ENCODE data around the gene UBLCP1. TPM values are rescaled to one million over a fixed set of nuclear protein-coding genes. Genes with fewer than 3 reads are reported as not detected.
"Not testable (repeated sequence)": the region's sequence is repeated elsewhere in the genome, so short reads cannot be mapped to it uniquely, and the experiment has no call there.

The UBLCP1 gene
- total RNA-seq, 2 donors from 2014 or later: 15.6 to 18.8 TPM

DNA sequence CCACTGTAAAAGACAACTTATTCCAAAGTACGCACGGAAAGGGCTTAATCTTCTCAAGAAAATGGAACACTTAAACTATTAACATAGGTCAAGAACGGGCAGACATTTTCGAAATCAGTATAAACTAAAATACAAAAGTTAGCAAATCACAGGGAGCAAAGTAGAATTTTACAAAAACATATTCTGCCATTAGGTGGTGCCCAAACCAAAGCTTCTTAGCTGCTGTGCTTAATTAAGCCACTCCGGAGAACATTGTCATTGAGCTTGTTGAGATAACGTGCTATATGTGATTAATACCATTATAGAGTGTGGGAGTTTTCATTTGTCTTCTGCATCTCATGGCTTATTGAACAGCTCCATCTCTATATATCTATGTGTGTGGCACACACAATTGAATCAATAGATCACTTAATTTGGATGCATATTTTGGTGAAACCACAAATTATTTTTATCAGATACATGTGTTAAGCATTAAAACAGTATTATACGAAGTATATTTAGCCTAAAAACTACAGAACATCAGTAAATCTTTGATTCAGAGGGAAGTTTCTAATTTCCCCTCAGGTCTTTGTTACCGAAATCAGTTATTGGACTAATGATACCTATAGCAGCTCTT lies 23.4 kb downstream of the UBLCP1 start:
- Histone ChIP-seq H3K4me3 (no peak overlapping the region), H3K27ac (no peak overlapping the region), H3K4me1 (ENCODE audit: control insufficient read depth in 1 of 2, low read depth in 2 of 2) (no peaks in the 10 kb centered on the region), H3K27me3 (replicated peaks; ENCODE audit: insufficient read depth) (no peaks in the 10 kb centered on the region), H3K9me3 (no peaks in the 10 kb centered on the region), H3K36me3 (no peaks in the 10 kb centered on the region)
- ATAC-seq (ENCODE audit: insufficient number of reproducible peaks, low FRiP score, low read depth): no peak
- no peak for DNase-seq (ENCODE audit: low spot score)
- TF ChIP-seq, protein P1, sequence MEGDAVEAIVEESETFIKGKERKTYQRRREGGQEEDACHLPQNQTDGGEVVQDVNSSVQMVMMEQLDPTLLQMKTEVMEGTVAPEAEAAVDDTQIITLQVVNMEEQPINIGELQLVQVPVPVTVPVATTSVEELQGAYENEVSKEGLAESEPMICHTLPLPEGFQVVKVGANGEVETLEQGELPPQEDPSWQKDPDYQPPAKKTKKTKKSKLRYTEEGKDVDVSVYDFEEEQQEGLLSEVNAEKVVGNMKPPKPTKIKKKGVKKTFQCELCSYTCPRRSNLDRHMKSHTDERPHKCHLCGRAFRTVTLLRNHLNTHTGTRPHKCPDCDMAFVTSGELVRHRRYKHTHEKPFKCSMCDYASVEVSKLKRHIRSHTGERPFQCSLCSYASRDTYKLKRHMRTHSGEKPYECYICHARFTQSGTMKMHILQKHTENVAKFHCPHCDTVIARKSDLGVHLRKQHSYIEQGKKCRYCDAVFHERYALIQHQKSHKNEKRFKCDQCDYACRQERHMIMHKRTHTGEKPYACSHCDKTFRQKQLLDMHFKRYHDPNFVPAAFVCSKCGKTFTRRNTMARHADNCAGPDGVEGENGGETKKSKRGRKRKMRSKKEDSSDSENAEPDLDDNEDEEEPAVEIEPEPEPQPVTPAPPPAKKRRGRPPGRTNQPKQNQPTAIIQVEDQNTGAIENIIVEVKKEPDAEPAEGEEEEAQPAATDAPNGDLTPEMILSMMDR (IDR thresholded peaks at IDR 0.05): peak; percentile 22

GRCh38 chr5:159290741-159291140 lies 27.7 kb downstream of the UBLCP1 start:
- ATAC-seq (ENCODE audit: insufficient number of reproducible peaks, low FRiP score, low read depth): no peak
- TF ChIP-seq, protein P1 (IDR thresholded peaks at IDR 0.05): no peak
- Histone ChIP-seq H3K36me3 (no peaks in the 10 kb centered on the region), H3K27me3 (replicated peaks; ENCODE audit: insufficient read depth) (no peaks in the 10 kb centered on the region), H3K27ac (no peak overlapping the region), H3K4me1 (ENCODE audit: control insufficient read depth in 1 of 2, low read depth in 2 of 2) (no peaks in the 10 kb centered on the region), H3K4me3 (no peak overlapping the region), H3K9me3 (no peaks in the 10 kb centered on the region)
- no peak for DNase-seq (ENCODE audit: low spot score)

- H3K4me1 ChIP-seq (ENCODE audit: control insufficient read depth in 1 of 2, low read depth in 2 of 2): no peaks in the 10 kb centered on the region
- DNase-seq (ENCODE audit: low spot score): no peak
- no peak overlapping the region for H3K27ac ChIP-seq
- no peaks in the 10 kb centered on the region for H3K9me3 ChIP-seq
- no peak for ATAC-seq (ENCODE audit: insufficient number of reproducible peaks, low FRiP score, low read depth)
- no peaks in the 10 kb centered on the region for H3K36me3 ChIP-seq
- TF ChIP-seq, protein P1 (IDR thresholded peaks at IDR 0.05): no peak
- H3K27me3 ChIP-seq (replicated peaks; ENCODE audit: insufficient read depth): no peaks in the 10 kb centered on the region
- H3K4me3 ChIP-seq: no peak overlapping the region
Observed at GRCh38 chr5:159294921-159295320, 31.8 kb downstream of the UBLCP1 start.

DNA sequence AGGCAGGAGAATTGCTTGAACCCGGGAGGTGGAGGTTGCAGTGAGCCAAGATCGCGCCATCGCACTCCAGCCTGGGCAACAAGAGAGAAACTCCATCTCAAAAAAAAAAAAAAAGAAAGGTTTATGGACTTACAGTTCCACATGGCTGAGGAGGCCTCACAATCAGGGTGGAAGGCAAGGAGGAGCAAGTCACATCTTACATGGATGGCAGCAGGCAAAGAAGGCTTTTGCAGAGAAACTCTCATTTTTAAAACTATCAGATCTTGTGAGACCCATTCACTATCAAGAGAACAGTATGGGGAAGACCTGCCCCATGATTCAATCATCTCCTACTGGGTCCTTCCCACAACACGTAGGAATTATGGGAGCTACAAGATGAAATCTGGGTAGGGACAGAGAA lies 34.2 kb downstream of the UBLCP1 start:
- H3K27me3 ChIP-seq (replicated peaks; ENCODE audit: insufficient read depth); H3K36me3 ChIP-seq; H3K4me1 ChIP-seq (ENCODE audit: control insufficient read depth in 1 of 2, low read depth in 2 of 2); H3K4me3 ChIP-seq; H3K9me3 ChIP-seq; DNase-seq (ENCODE audit: low spot score); ATAC-seq (ENCODE audit: insufficient number of reproducible peaks, low FRiP score, low read depth); H3K27ac ChIP-seq: not testable (repeated sequence)

DNA sequence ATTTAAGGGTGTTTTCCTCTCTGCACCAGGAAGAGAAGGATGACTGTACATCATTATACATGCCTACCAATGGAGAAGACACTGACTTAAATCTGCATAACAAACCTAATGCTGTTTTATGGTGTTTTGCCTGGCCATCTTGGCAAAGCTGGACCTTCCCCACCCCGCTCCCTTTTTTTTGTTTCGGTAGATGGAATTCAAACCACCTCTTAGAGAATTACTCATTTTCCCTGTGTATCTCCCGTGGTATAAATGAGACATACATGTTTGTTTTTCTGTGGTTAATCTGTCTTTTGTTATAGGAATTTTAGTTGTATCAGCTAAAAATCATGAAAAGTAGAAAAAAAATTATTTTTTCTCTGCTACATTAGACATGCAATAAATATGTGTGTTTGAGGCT lies 38.4 kb downstream of the UBLCP1 start:
- H3K27me3 ChIP-seq (replicated peaks; ENCODE audit: insufficient read depth): no peaks in the 10 kb centered on the region
- DNase-seq (ENCODE audit: low spot score) (no peak), ATAC-seq (ENCODE audit: insufficient number of reproducible peaks, low FRiP score, low read depth) (no peak)
- H3K9me3 ChIP-seq: peaks cover 9% of the 10 kb centered on the region
- TF ChIP-seq, protein P1 (IDR thresholded peaks at IDR 0.05): no peak
- H3K4me1 ChIP-seq (ENCODE audit: control insufficient read depth in 1 of 2, low read depth in 2 of 2): no peaks in the 10 kb centered on the region
- no peak overlapping the region for H3K27ac ChIP-seq
- H3K4me3 ChIP-seq: no peak overlapping the region
- no peaks in the 10 kb centered on the region for H3K36me3 ChIP-seq

DNA sequence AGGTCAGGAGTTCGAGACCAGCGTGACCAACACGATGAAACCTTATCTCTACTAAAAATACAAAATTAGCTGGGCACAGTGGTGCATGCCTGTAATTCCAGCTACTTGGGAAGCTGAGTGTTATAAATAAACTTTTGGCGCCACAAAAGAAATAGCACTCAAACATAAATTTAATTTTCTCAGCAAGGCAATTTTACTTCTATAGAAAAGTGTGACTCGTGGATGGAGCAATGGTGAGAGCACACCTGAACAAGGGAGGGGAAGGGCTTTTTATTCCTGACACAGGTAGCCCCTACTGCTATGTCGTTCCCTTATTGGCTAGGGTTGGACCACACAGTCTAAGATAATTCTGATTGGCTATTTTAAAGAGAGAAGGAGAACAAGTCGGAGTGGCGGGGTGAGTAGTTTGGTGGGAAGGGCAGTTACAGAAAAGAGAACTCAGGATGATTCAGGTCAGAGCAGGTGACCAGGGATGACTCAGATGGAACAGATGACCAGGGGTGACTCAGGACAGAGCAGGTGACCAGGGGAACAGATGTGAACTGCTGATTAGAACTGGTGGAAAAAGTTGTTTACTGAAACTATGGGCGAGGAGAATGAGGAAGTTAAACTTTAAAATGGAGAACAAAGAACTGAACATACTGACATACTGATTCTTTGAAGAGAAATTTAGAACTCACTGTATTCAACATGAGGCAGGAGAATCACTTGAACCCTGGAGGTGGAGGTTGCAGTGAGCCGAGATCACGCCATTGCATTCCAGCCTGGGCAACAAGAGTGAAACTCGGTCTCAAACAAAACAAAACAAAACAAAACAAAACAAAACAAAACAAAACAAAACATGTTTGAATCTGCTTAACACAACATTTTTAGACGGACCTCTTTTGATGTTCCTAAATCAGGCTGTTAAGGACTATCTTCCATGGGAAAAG lies 39.1 kb downstream of the UBLCP1 start:
- DNase-seq (ENCODE audit: low spot score); H3K9me3 ChIP-seq; ATAC-seq (ENCODE audit: insufficient number of reproducible peaks, low FRiP score, low read depth): not testable (repeated sequence)

More for the DNA sequence above, 39.1 kb downstream of the UBLCP1 start:
- not testable (repeated sequence) for H3K4me3 ChIP-seq; H3K27ac ChIP-seq; H3K27me3 ChIP-seq (replicated peaks; ENCODE audit: insufficient read depth); H3K36me3 ChIP-seq; H3K4me1 ChIP-seq (ENCODE audit: control insufficient read depth in 1 of 2, low read depth in 2 of 2)
